ENCODE results near the gene PSEN2. TPM values are rescaled to one million over a fixed set of nuclear protein-coding genes. Genes with fewer than 3 reads are reported as not detected.

The PSEN2 gene
- total and polyA plus RNA-seq, 2 donors (not counting 1 experiment from before 2014, with no cell fraction given), result 15.8 to 26.0 TPM

- H3K4me3 Mint-ChIP-seq, result no peak overlapping the region
- no peaks in the 10 kb centered on the region for H3K9me3 Mint-ChIP-seq (ENCODE audit: insufficient read depth)
- intact Hi-C loops (cut with micrococcal nuclease), result no loop called here
- Histone ChIP-seq H2AFZ (ENCODE audit: insufficient read depth, low read depth, low read length, poor library complexity, severe bottlenecking) (no peak overlapping the region), H3K36me3 (replicated peaks in 1 of 2; ENCODE audit: control extremely low read depth in 1 of 2, control insufficient read depth in 1 of 2, extremely low read depth in 1 of 2, insufficient read depth in 2 of 2, low read length in 1 of 2) (peaks cover 0 to under 1% of the 10 kb centered on the region in 2 experiments), H3K4me3 (ENCODE audit: control extremely low read depth in 1 of 5, extremely low read depth in 1 of 5, insufficient read depth in 1 of 5, low read depth in 2 of 5, low read length in 4 of 5) (no peak overlapping the region), H4K20me1 (ENCODE audit: control insufficient read depth, insufficient read depth, low read length, poor library complexity, severe bottlenecking) (peaks cover 75% of the 10 kb centered on the region), H3K4me2 (replicated peaks; ENCODE audit: low read depth, low read length, poor library complexity, severe bottlenecking) (no peak overlapping the region), H3K27me3 (replicated peaks in 1 of 4; ENCODE audit: control extremely low read depth in 1 of 4, control insufficient read depth in 3 of 4, insufficient read depth in 4 of 4, low read length in 3 of 4) (no peaks in the 10 kb centered on the region), H3K79me2 (ENCODE audit: control insufficient read depth, insufficient read depth, low read length) (peaks cover 81% of the 10 kb centered on the region), H3K27ac (ENCODE audit: low read length in 2 of 2) (no peak overlapping the region), H3K4me1 (ENCODE audit: control insufficient read depth in 2 of 2, insufficient read depth in 2 of 2, low read length in 2 of 2) (peaks cover 27 to 35% of the 10 kb centered on the region in 2 donors), H3K9me3 (ENCODE audit: control extremely low read depth in 1 of 3, control insufficient read depth in 2 of 3, insufficient read depth in 1 of 3, low read length in 2 of 3) (peaks cover 0 to 5% (median 3%) of the 10 kb centered on the region in 3 donors), H3K9ac (ENCODE audit: low read length) (no peak overlapping the region)
- CTCF ChIA-PET, result no interaction called here
- H3K27ac Mint-ChIP-seq, result no peak overlapping the region
- DNase-seq (no peak), ATAC-seq (ENCODE audit: low read depth) (no peak)
- peaks cover 70% of the 10 kb centered on the region for H3K4me1 Mint-ChIP-seq
- WGBS (ENCODE audit: insufficient coverage), result 96% methylated on average over 4 of the region's 5 CpGs
- no peaks in the 10 kb centered on the region for H3K27me3 Mint-ChIP-seq
- POLR2A ChIA-PET, result no interaction called here
- TF ChIP-seq EZH2 (IDR thresholded peaks at IDR 0.05; ENCODE audit: borderline replicate concordance, insufficient read depth, low read depth, low read length, poor library complexity, severe bottlenecking), result no peak
- no peak for TF ChIP-seq CTCF (IDR thresholded peaks at IDR 0.05)
Measured at GRCh38 chr1:226943156-226943555, 72.7 kb downstream of the PSEN2 start.

GRCh38 chr1:226943927-226944326 lies 73.5 kb downstream of the PSEN2 start:
- Histone ChIP-seq H4K20me1 (ENCODE audit: control insufficient read depth, insufficient read depth, low read length, poor library complexity, severe bottlenecking) (peaks cover 83% of the 10 kb centered on the region), H3K36me3 (replicated peaks in 1 of 2; ENCODE audit: control extremely low read depth in 1 of 2, control insufficient read depth in 1 of 2, extremely low read depth in 1 of 2, insufficient read depth in 2 of 2, low read length in 1 of 2) (peaks cover 0 to 6% of the 10 kb centered on the region in 2 experiments), H3K79me2 (ENCODE audit: control insufficient read depth, insufficient read depth, low read length) (peaks cover 88% of the 10 kb centered on the region), H3K9ac (ENCODE audit: low read length) (no peak overlapping the region), H3K27me3 (replicated peaks in 1 of 4; ENCODE audit: control extremely low read depth in 1 of 4, control insufficient read depth in 3 of 4, insufficient read depth in 4 of 4, low read length in 3 of 4) (no peaks in the 10 kb centered on the region), H3K27ac (ENCODE audit: low read length in 2 of 2) (no peak overlapping the region), H2AFZ (ENCODE audit: insufficient read depth, low read depth, low read length, poor library complexity, severe bottlenecking) (no peak overlapping the region), H3K9me3 (ENCODE audit: control extremely low read depth in 1 of 3, control insufficient read depth in 2 of 3, insufficient read depth in 1 of 3, low read length in 2 of 3) (peaks cover 0 to 7% (median 4%) of the 10 kb centered on the region in 3 donors), H3K4me2 (replicated peaks; ENCODE audit: low read depth, low read length, poor library complexity, severe bottlenecking) (no peak overlapping the region), H3K4me1 (ENCODE audit: control insufficient read depth in 2 of 2, insufficient read depth in 2 of 2, low read length in 2 of 2) (peaks cover 24 to 32% of the 10 kb centered on the region in 2 donors), H3K4me3 (ENCODE audit: control extremely low read depth in 1 of 5, extremely low read depth in 1 of 5, insufficient read depth in 1 of 5, low read depth in 2 of 5, low read length in 4 of 5) (no peak overlapping the region)
- ChIA-PET CTCF (no interaction called here), POLR2A (no interaction called here)
- Mint-ChIP-seq H3K4me1 (peaks cover 67% of the 10 kb centered on the region), H3K27me3 (no peaks in the 10 kb centered on the region), H3K27ac (no peak overlapping the region), H3K9me3 (ENCODE audit: insufficient read depth) (no peaks in the 10 kb centered on the region), H3K4me3 (no peak overlapping the region)
- 87% methylated on average over 2 of the region's 2 CpGs for WGBS (ENCODE audit: insufficient coverage)
- DNase-seq, result no peak
- no peak for ATAC-seq (ENCODE audit: low read depth)
- TF ChIP-seq CTCF (IDR thresholded peaks at IDR 0.05) (no peak), EZH2 (IDR thresholded peaks at IDR 0.05; ENCODE audit: borderline replicate concordance, insufficient read depth, low read depth, low read length, poor library complexity, severe bottlenecking) (no peak)
- intact Hi-C loops (cut with micrococcal nuclease), result no loop called here

Data from B cell (primary cell).